ENCODE results near the gene UROD.
A peak's percentile ranks its signal among the peaks of the same experiment; 100 is the strongest.

DNA sequence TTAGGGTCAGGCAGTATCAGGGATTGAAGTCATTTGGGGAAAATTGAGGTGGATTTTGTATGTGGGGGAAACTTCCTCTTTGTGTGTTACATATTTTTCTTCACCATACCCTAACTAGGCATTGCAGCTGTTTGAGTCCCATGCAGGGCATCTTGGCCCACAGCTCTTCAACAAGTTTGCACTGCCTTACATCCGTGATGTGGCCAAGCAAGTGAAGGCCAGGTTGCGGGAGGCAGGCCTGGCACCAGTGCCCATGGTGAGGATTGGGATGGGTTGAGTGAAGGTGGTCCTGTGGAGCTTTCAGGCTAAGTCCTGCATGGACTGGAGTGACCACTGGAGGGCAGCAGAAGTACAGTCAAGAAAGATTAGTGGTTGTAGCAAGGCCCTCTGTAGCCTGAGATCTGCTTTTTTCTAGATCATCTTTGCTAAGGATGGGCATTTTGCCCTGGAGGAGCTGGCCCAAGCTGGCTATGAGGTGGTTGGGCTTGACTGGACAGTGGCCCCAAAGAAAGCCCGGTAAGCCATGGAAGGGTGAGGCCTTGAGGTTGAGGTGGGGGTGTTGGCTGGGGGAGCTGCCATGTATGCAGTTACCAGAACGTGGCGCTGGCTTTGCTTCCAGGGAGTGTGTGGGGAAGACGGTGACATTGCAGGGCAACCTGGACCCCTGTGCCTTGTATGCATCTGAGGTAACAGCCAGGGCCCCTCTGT is 2.4 kb downstream of the UROD start:
- TF ChIP-seq, protein P1, sequence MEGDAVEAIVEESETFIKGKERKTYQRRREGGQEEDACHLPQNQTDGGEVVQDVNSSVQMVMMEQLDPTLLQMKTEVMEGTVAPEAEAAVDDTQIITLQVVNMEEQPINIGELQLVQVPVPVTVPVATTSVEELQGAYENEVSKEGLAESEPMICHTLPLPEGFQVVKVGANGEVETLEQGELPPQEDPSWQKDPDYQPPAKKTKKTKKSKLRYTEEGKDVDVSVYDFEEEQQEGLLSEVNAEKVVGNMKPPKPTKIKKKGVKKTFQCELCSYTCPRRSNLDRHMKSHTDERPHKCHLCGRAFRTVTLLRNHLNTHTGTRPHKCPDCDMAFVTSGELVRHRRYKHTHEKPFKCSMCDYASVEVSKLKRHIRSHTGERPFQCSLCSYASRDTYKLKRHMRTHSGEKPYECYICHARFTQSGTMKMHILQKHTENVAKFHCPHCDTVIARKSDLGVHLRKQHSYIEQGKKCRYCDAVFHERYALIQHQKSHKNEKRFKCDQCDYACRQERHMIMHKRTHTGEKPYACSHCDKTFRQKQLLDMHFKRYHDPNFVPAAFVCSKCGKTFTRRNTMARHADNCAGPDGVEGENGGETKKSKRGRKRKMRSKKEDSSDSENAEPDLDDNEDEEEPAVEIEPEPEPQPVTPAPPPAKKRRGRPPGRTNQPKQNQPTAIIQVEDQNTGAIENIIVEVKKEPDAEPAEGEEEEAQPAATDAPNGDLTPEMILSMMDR (IDR thresholded peaks at IDR 0.05; ENCODE audit: low read depth, low read length, missing input control) = peak; percentile 83
- no peak for TF ChIP-seq YY1 (IDR thresholded peaks at IDR 0.05)
- TF ChIP-seq TAF1 (conservative IDR thresholded peaks at IDR 0.05) = no peak
- TF ChIP-seq, protein P2, sequence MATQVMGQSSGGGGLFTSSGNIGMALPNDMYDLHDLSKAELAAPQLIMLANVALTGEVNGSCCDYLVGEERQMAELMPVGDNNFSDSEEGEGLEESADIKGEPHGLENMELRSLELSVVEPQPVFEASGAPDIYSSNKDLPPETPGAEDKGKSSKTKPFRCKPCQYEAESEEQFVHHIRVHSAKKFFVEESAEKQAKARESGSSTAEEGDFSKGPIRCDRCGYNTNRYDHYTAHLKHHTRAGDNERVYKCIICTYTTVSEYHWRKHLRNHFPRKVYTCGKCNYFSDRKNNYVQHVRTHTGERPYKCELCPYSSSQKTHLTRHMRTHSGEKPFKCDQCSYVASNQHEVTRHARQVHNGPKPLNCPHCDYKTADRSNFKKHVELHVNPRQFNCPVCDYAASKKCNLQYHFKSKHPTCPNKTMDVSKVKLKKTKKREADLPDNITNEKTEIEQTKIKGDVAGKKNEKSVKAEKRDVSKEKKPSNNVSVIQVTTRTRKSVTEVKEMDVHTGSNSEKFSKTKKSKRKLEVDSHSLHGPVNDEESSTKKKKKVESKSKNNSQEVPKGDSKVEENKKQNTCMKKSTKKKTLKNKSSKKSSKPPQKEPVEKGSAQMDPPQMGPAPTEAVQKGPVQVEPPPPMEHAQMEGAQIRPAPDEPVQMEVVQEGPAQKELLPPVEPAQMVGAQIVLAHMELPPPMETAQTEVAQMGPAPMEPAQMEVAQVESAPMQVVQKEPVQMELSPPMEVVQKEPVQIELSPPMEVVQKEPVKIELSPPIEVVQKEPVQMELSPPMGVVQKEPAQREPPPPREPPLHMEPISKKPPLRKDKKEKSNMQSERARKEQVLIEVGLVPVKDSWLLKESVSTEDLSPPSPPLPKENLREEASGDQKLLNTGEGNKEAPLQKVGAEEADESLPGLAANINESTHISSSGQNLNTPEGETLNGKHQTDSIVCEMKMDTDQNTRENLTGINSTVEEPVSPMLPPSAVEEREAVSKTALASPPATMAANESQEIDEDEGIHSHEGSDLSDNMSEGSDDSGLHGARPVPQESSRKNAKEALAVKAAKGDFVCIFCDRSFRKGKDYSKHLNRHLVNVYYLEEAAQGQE (IDR thresholded peaks at IDR 0.05) = no peak
- TF ChIP-seq GABPA (IDR thresholded peaks at IDR 0.05 in 1 of 2, conservative IDR thresholded peaks at IDR 0.05 in 1 of 2) = no peak
- TF ChIP-seq, protein P3, sequence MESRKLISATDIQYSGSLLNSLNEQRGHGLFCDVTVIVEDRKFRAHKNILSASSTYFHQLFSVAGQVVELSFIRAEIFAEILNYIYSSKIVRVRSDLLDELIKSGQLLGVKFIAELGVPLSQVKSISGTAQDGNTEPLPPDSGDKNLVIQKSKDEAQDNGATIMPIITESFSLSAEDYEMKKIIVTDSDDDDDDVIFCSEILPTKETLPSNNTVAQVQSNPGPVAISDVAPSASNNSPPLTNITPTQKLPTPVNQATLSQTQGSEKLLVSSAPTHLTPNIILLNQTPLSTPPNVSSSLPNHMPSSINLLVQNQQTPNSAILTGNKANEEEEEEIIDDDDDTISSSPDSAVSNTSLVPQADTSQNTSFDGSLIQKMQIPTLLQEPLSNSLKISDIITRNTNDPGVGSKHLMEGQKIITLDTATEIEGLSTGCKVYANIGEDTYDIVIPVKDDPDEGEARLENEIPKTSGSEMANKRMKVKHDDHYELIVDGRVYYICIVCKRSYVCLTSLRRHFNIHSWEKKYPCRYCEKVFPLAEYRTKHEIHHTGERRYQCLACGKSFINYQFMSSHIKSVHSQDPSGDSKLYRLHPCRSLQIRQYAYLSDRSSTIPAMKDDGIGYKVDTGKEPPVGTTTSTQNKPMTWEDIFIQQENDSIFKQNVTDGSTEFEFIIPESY (IDR thresholded peaks at IDR 0.05) = no peak
- TF ChIP-seq RAD21 (IDR thresholded peaks at IDR 0.05) = peak; percentile 89 to 95
- no peak for TF ChIP-seq SP1 (IDR thresholded peaks at IDR 0.05)

Data from liver (tissue), 3 donors.